GM19328 (cell line): Measurements from ENCODE around the gene CREG2.

ENCODE experiments used
- ATAC-seq: cut with Tn5 transposase; IDR thresholded peaks from one replicate; pipeline ENCODE4 v1.9.1; 2021; ENCODE audit warnings: mild to moderate bottlenecking, moderate library complexity; ENCODE audit not compliant: unreplicated experiment

Gene CREG2, protein sequence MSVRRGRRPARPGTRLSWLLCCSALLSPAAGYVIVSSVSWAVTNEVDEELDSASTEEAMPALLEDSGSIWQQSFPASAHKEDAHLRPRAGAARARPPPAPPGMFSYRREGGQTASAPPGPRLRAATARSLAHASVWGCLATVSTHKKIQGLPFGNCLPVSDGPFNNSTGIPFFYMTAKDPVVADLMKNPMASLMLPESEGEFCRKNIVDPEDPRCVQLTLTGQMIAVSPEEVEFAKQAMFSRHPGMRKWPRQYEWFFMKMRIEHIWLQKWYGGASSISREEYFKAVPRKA

DNA sequence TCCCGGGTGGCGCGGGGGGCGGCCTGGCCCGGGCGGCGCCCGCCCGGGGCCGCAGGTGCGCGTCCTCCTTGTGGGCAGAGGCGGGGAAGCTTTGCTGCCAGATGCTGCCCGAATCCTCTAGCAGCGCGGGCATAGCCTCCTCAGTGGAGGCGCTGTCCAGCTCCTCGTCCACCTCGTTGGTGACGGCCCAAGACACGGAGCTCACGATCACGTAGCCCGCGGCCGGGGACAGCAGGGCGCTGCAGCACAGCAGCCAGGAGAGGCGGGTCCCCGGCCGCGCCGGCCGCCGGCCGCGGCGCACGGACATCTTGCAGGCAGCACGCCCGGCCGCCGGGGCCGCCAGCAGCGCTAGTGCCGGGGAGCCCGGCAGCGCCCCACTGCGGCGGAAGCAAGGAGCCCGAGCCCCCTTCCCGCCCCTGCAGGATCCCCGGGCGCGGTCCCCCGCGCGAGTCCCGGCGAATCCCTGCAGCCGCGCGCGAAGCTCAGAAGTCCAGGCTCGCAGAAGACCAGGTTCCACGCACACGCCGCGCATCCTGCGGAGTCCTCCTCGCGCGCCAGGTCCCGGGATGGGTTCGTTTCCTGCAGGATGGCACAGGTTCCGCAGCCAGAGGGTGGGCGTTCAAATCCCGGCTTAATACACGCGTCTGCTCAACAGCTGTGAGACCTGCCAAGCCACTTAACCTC lies at the start of gene CREG2:
CREG2 (minus strand) TSS at position 353 of the 684 bp plus-strand sequence; CDS start at position 307, 46 bp downstream.
- ATAC-seq: no peak

DNA sequence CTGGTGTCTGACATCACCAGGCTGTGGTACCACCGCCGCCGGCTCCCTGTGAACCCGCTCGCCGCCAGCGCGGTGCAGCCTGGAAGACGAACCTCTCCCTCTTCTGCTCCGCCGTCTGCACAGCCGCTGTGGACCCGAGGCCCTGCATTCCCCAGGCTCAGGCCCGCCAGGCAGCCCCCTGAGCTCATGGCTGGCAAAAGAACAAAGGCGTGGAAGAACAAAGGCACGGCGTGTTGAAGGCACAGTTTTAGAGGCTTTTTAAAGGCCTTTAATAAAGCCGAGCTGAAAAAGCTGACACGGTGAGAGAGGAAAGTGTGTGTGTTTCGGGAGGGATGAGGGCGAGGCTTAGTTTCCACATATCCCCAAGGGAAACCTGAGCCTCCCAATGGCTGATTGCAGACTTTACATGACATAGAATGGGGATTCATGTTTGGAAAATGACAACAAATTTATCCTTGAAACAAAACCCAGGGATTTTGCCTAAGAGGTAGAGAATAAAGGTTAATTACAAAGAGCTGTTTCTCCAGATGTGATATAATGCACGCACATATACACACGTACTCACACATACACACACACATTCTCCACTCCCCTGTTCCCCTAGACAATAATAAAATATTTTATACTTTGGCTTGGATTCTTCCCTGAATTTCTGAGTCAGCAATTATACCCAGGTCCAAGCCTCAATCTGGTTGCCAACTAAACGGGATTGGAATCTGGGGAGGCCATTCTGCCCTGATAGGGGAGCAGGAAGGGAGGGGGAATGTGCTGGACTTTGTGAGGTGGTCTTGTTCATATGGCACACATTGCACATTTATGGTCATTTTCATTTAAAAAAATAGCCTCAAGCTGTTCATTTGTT lies 47.9 kb upstream of the CREG2 start:
- no peak for ATAC-seq

DNA sequence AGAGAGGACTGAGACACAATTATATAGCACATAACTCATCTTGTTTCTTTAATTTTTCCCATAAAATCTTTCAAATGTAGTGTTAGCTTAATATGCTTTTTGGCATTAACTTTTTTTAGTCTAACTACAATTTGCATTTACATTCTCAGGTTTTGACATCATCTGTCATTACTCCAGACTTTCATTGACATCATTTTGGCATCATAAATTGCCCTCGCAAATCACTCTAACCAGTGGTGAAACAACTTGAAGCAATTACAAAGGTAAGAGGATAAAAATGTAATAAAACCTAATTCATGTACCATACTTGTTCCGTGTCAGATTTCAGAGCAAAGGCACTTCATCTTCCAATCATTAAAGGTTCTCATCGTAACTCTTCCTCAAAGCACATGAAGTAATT lies 46.2 kb upstream of the CREG2 start:
- ATAC-seq: no peak

DNA sequence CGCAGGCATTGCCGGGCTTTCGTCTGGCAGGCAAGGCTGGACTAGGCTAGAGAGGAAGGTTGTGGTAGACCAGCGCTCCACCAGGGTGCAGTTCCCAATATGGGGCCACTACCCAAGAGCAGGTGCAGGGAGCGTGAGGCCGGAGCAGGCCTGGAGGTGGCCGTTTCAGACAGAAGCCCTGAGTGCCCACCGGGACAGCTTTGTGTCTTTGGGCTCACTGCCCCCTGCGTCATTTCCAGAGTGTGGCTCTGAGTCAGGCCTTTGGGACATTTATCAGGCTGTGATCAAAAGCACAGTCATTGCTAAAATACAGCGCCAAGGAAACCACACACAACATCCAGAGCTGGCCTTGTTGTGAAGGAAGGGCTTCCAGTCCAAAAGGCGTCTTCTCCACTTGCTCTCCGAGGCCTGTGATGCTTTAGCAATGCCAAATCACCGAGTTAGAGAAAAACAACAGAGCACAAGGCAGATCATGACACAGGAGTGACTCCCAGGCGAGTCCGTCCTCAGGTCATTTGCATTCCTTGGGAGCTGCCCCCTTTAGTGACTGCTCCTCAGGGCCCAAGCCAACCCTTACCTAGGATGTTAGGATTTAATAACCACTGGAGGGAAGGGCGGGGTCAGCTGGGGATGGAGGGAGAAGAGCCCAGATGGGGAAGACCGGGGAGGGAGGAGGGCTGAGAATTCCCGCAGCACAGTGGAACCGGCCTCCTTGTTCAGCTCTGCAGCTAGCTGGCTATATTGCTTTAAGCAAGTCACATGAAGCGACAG lies 45.3 kb upstream of the CREG2 start:
- ATAC-seq: no peak

DNA sequence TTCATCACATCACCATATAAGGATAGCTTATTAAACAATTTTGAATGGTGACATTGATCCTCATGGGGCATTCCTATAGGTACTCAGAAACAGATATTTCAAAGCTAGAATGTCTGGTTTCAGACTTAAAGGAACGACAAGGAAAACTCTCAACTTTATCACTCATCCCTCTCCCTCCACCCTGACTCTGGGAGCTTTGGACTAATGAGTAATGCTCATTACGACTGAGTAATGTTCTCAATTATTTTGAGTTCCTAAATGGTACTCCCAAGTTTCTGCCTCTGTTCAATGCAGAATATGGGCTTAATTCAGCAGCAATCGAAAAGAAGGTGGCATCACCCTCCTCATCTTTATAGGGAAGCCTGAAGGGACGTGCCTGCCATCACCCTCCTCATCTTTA lies 44.2 kb upstream of the CREG2 start:
- ATAC-seq: no peak

DNA sequence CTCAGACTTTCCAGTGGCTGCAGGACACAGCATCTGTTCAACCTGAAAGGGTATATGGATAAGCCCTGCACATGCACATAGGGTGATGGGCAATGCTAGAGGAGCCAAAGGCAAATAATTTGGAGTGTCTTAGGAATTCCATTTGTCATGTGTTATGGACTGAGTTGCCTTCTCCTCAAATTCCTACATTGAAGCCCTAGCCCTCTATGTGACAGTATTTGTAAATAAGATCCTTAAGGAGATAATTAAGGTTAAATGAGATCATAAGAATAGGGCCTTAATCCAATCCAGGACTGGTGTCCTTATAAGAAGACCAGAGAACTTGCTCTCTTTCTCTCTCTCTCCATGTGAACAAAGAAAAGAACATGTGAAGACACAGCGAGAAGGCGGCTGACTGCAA lies 42.9 kb upstream of the CREG2 start:
- ATAC-seq: no peak

DNA sequence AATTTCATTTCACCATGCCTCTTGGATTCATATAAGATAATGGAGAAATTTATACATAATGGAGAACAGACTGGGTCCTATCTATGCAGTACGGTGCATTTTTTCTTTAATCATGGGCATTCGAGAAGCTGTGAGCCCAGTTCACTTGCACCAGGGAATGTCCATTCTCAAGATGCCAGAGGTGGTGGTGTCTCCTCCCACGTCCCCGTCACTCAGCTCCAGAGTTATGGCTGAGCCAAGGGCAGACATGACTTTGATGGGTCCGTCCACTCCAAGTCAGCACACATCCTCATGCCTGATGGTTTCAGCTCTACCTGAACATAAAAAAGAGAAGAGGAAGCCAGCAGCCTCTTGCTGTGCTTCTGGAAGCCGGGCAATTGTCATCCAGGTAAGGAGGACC lies 42.1 kb upstream of the CREG2 start:
- ATAC-seq: no peak

DNA sequence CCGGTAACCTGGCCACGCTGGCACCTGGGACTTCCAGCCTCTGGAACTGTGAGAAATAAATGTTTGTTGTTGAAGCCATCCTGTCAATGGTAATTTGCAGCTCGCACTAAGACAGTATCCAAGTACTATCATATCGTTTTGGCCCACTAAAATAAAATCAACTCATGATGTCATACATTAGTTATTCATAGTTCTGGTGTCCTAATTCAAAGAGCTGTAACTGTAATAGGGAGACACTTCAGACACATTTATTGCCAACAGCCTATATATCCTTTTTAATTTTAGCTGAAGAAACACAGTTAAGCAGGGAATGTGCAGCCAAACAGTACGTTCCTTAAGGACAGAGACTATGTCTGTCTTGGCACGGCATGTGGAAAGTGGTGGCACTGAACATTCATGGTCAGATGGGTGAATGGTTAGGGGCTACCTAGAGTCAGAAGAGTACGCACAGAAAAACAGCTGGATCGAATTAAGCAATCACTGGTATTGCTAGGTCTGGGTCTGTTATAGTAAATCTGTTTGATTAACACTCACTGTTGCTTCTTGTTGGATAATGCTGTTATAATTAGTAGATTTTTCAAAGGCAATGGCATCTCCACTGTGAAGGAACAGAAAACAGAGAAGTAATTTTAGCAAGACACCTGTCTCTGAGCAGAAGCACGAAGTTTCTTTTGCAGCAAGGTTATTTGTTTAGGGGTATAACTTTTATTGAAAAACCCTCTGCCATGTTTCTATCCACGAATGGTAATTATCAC lies 41.3 kb upstream of the CREG2 start:
- ATAC-seq: no peak

DNA sequence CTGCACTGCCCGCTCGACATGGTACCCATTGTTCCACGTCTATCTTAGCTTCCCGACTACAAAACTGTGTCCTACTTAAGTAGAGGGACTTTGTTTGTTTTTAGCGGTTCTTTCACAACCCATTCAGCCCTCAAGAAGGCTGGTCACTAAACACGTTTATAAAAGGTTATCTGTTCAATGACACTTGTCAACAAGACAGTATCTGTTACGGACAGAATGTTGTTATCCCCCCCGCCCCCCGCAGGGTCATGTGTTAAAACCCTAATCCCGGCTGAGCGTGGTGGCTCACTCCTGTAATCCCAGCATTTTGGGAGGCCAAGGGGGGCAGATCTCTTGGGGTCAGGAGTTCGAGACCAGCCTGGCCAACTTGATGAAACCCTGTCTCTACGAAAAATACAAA lies 40.4 kb upstream of the CREG2 start:
- no peak for ATAC-seq

DNA sequence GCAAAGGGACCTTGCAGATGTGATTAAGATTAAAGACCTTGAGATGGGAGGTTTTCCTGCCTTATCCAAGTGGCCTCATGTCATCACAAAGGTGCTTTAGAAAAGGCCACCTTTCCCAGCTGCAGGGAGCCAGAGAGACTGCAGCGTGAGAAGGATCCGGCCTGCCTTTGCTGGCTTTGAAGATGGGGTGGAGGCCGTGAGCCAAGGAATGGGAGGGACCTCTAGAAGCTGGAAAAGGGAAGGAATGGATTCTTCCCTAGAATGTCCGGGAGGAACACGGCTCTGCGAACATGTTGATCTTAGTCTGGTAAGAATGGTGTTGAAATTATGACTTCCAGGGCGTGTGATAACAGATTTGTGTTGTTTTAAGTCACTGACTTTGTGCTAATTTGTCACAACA lies 39.9 kb upstream of the CREG2 start:
- ATAC-seq: no peak

DNA sequence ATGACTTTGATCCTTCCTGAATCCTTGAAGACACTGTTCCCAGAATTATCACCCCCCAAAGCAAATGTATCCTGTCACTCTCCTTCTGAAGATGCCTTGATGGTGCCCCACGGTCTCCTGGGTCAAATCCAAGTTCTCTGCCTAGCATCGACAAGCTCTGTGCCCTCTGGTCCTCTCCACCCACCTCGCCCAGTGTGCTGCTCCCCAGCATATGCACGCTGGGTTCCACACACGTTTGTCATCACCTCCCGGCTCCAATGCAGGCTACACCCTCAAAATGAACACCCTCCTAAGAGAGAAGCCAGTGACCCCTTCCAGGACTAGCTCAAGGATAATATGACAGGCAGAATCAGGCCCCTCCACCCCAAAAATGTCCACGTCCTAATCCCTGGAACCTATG lies 39.5 kb upstream of the CREG2 start:
- ATAC-seq: no peak

DNA sequence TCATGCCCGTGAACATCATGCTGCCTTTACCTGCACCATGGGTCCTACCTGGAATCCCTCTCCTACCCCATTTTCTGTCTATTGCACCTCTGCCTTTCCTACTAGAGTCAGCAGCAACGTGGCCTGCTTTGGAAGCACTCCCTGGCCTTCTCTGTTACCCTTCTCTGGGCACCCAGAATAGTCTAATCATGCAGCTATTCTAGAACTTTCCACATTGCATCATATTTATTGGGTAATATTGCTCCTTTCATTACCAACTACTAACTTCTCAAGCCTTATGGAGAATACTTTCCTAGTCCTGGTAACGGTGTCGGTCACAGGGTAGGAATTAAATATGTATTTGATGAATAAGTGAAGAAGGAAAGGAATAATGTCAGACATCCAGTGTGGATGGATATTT lies 33.3 kb upstream of the CREG2 start:
- ATAC-seq: no peak

DNA sequence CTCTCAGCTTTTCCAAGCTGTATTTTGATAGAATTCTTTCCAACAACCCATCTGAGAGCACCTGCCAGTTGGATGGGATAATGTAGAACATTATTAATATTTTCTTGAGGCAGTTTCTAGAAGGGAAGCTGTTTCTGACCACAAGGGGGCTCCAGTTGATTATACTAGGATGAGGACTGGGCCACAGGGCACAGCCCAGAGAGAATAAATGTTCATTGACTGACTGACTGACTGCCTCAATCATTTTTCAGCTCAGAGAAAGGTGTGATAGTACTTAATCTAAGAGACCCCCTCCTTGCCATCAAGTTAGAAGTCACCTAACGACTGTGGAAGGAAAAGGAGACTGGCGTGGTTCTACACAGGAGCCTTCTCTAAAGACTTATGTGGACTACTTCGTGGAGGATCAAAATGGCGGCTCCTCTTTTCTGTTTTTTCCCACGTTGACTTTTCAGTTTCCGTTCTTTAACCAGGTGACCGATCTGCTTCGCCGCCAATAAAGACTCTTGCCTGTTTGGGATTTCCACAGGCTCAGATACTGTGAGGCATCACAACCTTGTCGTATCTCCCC lies 31.9 kb upstream of the CREG2 start:
- ATAC-seq: no peak

DNA sequence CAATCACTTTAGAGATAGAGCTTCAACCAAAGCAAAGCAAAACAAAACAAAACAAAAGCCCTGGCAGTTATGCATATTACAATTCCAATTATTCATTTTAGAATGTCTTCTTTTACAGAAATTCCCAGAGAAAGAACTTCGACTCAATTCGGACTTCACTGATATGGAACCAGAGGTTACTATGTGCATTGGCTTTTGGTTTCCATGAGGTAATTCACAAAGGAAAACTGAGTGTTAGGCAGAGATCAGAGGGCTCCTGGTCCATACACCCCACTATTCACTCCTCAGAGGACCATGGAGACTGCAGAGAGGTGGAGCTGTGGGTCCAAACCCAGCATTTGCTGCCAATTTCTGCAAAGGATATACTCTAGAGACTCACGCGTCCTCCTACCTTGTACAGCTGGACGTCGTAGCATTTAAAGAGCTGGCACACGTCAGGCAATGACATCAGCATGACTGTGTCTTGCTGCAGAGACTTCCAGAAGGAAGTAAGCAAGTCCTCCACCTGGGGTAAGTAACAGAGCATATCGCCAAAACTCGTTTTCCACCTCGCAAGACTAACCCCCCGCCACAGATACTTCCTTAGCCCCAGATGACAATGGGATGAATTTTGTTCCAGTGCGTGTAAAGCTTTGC lies 31.3 kb upstream of the CREG2 start:
- no peak for ATAC-seq

DNA sequence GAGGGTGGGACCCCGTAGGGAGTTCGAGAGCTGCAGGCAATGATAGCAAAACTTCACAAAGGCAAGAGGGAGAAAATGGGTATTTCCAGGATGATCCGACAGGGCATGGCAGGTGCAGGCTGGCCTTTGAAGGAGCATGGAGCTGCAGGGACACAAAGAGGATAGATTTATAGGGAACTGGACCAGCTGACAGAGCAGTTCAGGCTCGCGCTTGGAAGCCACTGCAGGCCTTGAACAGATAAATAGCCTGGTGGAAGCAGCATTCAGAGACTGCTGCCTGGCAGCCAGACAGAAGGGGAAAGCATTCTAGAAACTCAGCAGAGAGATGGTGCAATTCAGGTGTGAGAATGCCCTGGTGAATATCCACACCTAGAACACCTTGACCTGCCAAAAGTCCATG lies 29.3 kb upstream of the CREG2 start:
- ATAC-seq: no peak

DNA sequence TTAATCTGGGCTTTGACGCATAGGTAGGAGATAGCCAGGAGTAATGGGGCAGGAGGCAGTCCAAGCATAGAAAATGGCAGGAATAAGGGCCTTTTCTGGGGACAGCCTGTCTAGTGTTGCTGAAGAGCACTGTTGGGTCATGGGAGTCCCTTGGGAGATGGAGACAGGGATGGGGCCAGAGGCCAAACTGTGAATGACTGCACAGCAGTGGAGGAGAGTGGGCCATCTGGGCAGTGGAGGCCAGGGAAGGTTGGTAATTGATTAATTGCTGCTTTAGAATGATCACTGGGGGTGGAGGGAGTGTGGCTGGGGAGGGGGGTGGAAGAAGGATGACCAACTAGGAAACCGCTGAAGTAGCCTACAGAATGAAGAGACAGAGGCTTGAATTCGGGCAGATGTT lies 28.6 kb upstream of the CREG2 start:
- ATAC-seq: no peak

DNA sequence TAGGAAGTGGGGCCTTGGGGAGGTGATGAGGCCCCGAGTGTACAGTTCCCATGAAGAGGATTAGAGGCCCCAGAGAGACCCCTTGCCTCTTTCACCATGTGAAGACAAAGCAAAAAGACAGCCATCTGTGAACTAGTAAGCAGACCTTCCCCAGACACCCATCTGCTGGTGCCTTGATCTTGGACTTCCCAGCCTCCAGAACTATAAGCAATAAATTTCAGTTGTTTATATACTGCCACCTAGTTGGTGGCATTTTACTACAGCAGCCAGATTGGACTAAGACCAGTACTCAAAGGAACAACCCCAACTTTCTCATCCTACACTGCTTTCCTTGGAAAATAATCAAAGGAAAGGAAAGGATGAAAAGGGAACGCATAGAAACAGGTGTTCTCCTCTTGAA lies 27.9 kb upstream of the CREG2 start:
- no peak for ATAC-seq

DNA sequence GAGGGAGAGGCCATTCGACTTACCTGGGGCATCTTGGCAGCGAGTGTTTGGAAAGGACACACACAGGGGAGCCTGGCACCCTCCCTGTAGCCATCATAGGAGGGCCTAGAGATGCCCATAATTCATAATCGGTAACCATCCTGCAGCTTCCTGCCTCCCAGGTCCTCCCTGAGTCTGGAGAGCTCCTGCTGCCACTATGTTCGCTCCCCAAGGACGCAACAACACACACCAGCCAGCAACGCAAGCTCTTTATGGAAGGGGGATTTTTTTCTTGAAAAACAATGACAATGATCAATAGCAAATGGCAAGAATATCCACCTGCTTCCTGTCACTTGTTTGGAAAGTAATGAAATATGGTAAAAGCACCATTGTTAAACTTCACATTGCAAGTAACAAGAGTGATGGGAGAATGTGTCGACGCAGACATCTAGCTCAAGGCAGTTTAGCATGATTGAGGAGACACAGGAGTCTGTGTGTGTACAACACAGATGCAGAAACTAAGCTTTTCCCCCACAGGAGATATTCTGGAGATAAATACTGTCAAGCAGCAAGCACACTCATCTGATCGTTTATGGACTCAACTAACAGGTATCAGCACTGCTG lies 24.9 kb upstream of the CREG2 start:
- ATAC-seq: no peak

DNA sequence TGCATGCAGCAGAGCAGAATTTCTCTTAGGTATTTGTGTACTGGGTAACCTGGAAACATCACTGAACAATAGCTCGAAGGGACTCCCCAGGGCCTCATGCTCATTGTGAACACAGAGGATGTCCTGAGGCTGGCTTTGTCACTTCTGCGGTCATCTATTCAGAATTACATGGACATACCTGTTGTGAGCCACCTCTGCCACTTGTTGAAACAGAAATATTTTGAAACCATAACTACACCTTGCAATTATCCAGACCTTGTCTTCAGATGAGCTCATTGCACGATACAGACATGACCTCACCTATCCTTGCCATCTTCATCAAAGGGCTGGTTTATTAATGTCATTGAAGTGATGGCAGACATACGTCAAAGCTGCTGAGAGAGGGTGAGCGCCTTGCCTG lies 23.4 kb upstream of the CREG2 start:
- no peak for ATAC-seq
